ENCODE data around the gene PLSCR1. TPM values are rescaled to one million over a fixed set of nuclear protein-coding genes. Genes with fewer than 3 reads are reported as not detected.

The PLSCR1 gene
- total RNA-seq, 3 donors from 2014 or later (not counting 1 experiment from before 2014, with no cell fraction given), result 24.2 to 38.2 (median 35.2) TPM

- Histone ChIP-seq H3K27ac (ENCODE audit: low read length) (no peak overlapping the region), H3K9me3 (ENCODE audit: control insufficient read depth, insufficient read depth, low read length) (no peaks in the 10 kb centered on the region), H3K4me3 (ENCODE audit: low read length) (no peak overlapping the region), H3K36me3 (ENCODE audit: control insufficient read depth, insufficient read depth, low read length) (peaks cover 19% of the 10 kb centered on the region), H3K4me1 (ENCODE audit: control insufficient read depth, insufficient read depth, low read length) (no peaks in the 10 kb centered on the region), H3K27me3 (ENCODE audit: control insufficient read depth, insufficient read depth, low read length) (no peaks in the 10 kb centered on the region)
- TF ChIP-seq CTCF (IDR thresholded peaks at IDR 0.05), result no peak
- DNase-seq, result no peak
- intact Hi-C loops (cut with micrococcal nuclease), result no loop called here
- Mint-ChIP-seq H3K4me3 (no peak overlapping the region), H3K36me3 (peaks cover 13% of the 10 kb centered on the region), H3K9me3 (no peaks in the 10 kb centered on the region), H3K4me1 (peaks cover 12 to 17% of the 10 kb centered on the region in 2 donors), H3K27me3 (ENCODE audit: low read depth in 2 of 2) (no peaks in the 10 kb centered on the region), H3K27ac (peak overlapping the region in 1 of 2 donors; percentile 30)
- ATAC-seq, result no peak
- 96% methylated on average over 4 of the region's 4 CpGs for WGBS (ENCODE audit: insufficient coverage)
Measured at GRCh38 chr3:146517684-146518435, 26.5 kb downstream of the PLSCR1 start.

GRCh38 chr3:146513386-146514051, 30.9 kb downstream of the PLSCR1 start:
- intact Hi-C loops (cut with micrococcal nuclease), result no loop called here
- no peaks in the 10 kb centered on the region for H3K27me3 ChIP-seq (ENCODE audit: control insufficient read depth, insufficient read depth, low read length)

GRCh38 chr3:146511402-146512134, 32.8 kb downstream of the PLSCR1 start:
- no peaks in the 10 kb centered on the region for H3K36me3 Mint-ChIP-seq
- Histone ChIP-seq H3K27ac (ENCODE audit: low read length) (no peak overlapping the region), H3K4me1 (ENCODE audit: control insufficient read depth, insufficient read depth, low read length) (no peaks in the 10 kb centered on the region), H3K27me3 (ENCODE audit: control insufficient read depth, insufficient read depth, low read length) (no peaks in the 10 kb centered on the region), H3K36me3 (ENCODE audit: control insufficient read depth, insufficient read depth, low read length) (peaks cover 7% of the 10 kb centered on the region), H3K9me3 (ENCODE audit: control insufficient read depth, insufficient read depth, low read length) (no peaks in the 10 kb centered on the region), H3K4me3 (ENCODE audit: low read length) (no peak overlapping the region)
- WGBS (ENCODE audit: insufficient coverage), result 93% methylated on average over 3 of the region's 3 CpGs
- TF ChIP-seq CTCF (IDR thresholded peaks at IDR 0.05), result no peak
- DNase-seq (no peak), ATAC-seq (no peak)
- peaks cover 17 to 18% of the 10 kb centered on the region in 2 donors for H3K4me1 Mint-ChIP-seq
- intact Hi-C loops (cut with micrococcal nuclease), result no loop called here
- H3K27ac Mint-ChIP-seq, result no peak overlapping the region
- no peaks in the 10 kb centered on the region for H3K9me3 Mint-ChIP-seq
- H3K27me3 Mint-ChIP-seq (ENCODE audit: low read depth in 2 of 2), result no peaks in the 10 kb centered on the region
- H3K4me3 Mint-ChIP-seq, result no peak overlapping the region

More at GRCh38 chr3:146513386-146514051, 30.9 kb downstream of the PLSCR1 start:
- DNase-seq (no peak), ATAC-seq (no peak)
- TF ChIP-seq CTCF (IDR thresholded peaks at IDR 0.05), result no peak
- Histone ChIP-seq H3K36me3 (ENCODE audit: control insufficient read depth, insufficient read depth, low read length) (peaks cover 7% of the 10 kb centered on the region), H3K27ac (ENCODE audit: low read length) (no peak overlapping the region), H3K4me1 (ENCODE audit: control insufficient read depth, insufficient read depth, low read length) (no peaks in the 10 kb centered on the region), H3K4me3 (ENCODE audit: low read length) (no peak overlapping the region), H3K9me3 (ENCODE audit: control insufficient read depth, insufficient read depth, low read length) (no peaks in the 10 kb centered on the region)
- Mint-ChIP-seq H3K36me3 (no peaks in the 10 kb centered on the region), H3K4me3 (no peak overlapping the region), H3K27ac (peak overlapping the region; percentile 64 to 80), H3K4me1 (peaks cover 17 to 18% of the 10 kb centered on the region in 2 donors), H3K27me3 (ENCODE audit: low read depth in 2 of 2) (no peaks in the 10 kb centered on the region), H3K9me3 (no peaks in the 10 kb centered on the region)
- WGBS (ENCODE audit: insufficient coverage), result 63% methylated on average over 2 of the region's 2 CpGs

All from natural killer cell (primary cell).